Loucy (cell line): ENCODE measurements around the gene PLCL2.

ENCODE experiments used
- CTCF ChIP-seq: fragments of 200-600 bp; sonication (generic); conservative IDR thresholded peaks from 2 replicates; pipeline ENCODE4 v1.5.1; 2014; ENCODE audit warnings: mild to moderate bottlenecking, antibody characterized with exemption, low read length
- EZH2phosphoT487 ChIP-seq: fragments of 200-600 bp; IDR thresholded peaks from 2 replicates; pipeline ENCODE4 v1.6.1; 2018; ENCODE audit warnings: antibody characterized with exemption, mild to moderate bottlenecking, moderate library complexity, borderline replicate concordance

GRCh38 chr3:16936233-16936632 lies 51.5 kb downstream of the PLCL2 start:
- no peak for TF ChIP-seq CTCF
- TF ChIP-seq EZH2phosphoT487: no peak
